ENCODE measurements around the gene NR2C2AP.

DNA sequence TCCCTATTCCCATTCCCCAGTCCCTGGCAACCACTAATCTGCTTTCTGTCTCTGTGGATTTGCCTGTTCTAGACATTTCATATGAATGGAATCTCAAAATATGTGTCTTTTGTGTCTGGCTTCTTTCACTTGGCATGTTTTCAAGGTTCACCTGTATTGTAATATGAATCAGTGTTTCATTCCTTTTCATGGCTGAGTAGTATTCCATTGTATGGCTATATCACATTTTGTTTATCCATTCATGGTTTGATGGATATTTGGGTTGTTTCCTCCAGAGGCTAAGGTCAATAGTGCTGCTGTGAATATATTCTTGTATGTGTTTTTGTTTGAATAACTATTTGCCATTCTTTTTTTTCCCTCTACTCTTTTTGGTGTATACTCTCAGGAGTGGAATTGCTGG is 33.0 kb upstream of the NR2C2AP start:
- TF ChIP-seq HNRNPH1 (optimal IDR thresholded peaks at IDR 0.05; ENCODE audit: low read depth, low read length): no peak
- no peak for TF ChIP-seq ZNF766 (CRISPR knock-in tag; IDR thresholded peaks at IDR 0.05; ENCODE audit: borderline replicate concordance)
- TF ChIP-seq MTF1 (CRISPR knock-in tag; IDR thresholded peaks at IDR 0.05): no peak
- TF ChIP-seq ZNF777 (CRISPR knock-in tag; IDR thresholded peaks at IDR 0.05): no peak
- no peak for TF ChIP-seq YY1 (IDR thresholded peaks at IDR 0.05; ENCODE audit: insufficient read depth, insufficient replicate concordance, low read depth, low read length)
- TF ChIP-seq, protein P1, sequence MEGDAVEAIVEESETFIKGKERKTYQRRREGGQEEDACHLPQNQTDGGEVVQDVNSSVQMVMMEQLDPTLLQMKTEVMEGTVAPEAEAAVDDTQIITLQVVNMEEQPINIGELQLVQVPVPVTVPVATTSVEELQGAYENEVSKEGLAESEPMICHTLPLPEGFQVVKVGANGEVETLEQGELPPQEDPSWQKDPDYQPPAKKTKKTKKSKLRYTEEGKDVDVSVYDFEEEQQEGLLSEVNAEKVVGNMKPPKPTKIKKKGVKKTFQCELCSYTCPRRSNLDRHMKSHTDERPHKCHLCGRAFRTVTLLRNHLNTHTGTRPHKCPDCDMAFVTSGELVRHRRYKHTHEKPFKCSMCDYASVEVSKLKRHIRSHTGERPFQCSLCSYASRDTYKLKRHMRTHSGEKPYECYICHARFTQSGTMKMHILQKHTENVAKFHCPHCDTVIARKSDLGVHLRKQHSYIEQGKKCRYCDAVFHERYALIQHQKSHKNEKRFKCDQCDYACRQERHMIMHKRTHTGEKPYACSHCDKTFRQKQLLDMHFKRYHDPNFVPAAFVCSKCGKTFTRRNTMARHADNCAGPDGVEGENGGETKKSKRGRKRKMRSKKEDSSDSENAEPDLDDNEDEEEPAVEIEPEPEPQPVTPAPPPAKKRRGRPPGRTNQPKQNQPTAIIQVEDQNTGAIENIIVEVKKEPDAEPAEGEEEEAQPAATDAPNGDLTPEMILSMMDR (CRISPR knock-in tag; IDR thresholded peaks at IDR 0.05): no peak
- TF ChIP-seq CREB1 (IDR thresholded peaks at IDR 0.05): no peak
- no peak for TF ChIP-seq CREB1 (CRISPR knock-in tag; IDR thresholded peaks at IDR 0.05)

Measured in HepG2 (cell line).